Muscle layer of colon (tissue), 2 donors: Measurements from ENCODE around the gene CUX1.
A peak's percentile ranks its signal among the peaks of the same experiment; 100 is the strongest.
"Not testable (repeated sequence)": the region's sequence is repeated elsewhere in the genome, so short reads cannot be mapped to it uniquely, and the experiment has no call there.

Experiments
- H3K27ac ChIP-seq: one replicate; pipeline ENCODE4 v1.7.0; 2013; ENCODE audit warnings: low read depth, mild to moderate bottlenecking, low read length, moderate library complexity
- H3K27me3 ChIP-seq, 2 donors: one replicate each; pipeline ENCODE4 v1.7.0; 2013; ENCODE audit warnings: low read length in 2 of 2, mild to moderate bottlenecking in 2 of 2; ENCODE audit not compliant: insufficient read depth in 2 of 2, control insufficient read depth in 1 of 2
- H3K36me3 ChIP-seq: one replicate; pipeline ENCODE4 v1.7.0; 2013; ENCODE audit warnings: mild to moderate bottlenecking, low read length; ENCODE audit not compliant: insufficient read depth
- H3K4me1 ChIP-seq: one replicate; pipeline ENCODE4 v1.7.0; 2013; ENCODE audit warnings: mild to moderate bottlenecking, low read length; ENCODE audit not compliant: insufficient read depth
- H3K4me3 ChIP-seq, 2 donors: one replicate each; pipeline ENCODE4 v1.7.0; 2013; ENCODE audit warnings: low read length in 2 of 2, low read depth in 1 of 2, mild to moderate bottlenecking in 1 of 2, moderate library complexity in 1 of 2
- H3K9ac ChIP-seq: one replicate; pipeline ENCODE4 v1.7.0; 2013; ENCODE audit warnings: low read length
- H3K9me3 ChIP-seq: one replicate; pipeline ENCODE4 v1.7.0; 2013; ENCODE audit warnings: mild to moderate bottlenecking, low read length
- donor health status: abdominal sarcoma.
- donor health status: Adenocarcinoma of cecum.

The CUX1 gene

GRCh38 chr7:102175423-102176170, 358.2 kb downstream of the CUX1 start:
- no peaks in the 10 kb centered on the region for H3K27me3 ChIP-seq
- peak overlapping the region; percentile 54 for H3K27ac ChIP-seq
- peaks cover 5% of the 10 kb centered on the region for H3K36me3 ChIP-seq
- H3K4me3 ChIP-seq = peak overlapping the region in 1 of 2 donors; percentile 38
- no peaks in the 10 kb centered on the region for H3K9me3 ChIP-seq
- peaks cover 23% of the 10 kb centered on the region for H3K4me1 ChIP-seq
- peak overlapping the region; percentile 27 for H3K9ac ChIP-seq

- Histone ChIP-seq H3K36me3 (peaks cover 5% of the 10 kb centered on the region), H3K4me3 (no peak overlapping the region)
These were observed 361.0 kb downstream of the CUX1 start for GRCh38 chr7:102178410-102178809.

GRCh38 chr7:102180727-102181126, 363.3 kb downstream of the CUX1 start:
- no peaks in the 10 kb centered on the region for H3K27me3 ChIP-seq
- peaks cover 9% of the 10 kb centered on the region for H3K4me1 ChIP-seq
- no peak overlapping the region for H3K27ac ChIP-seq
- H3K36me3 ChIP-seq = peaks cover 5% of the 10 kb centered on the region
- H3K9me3 ChIP-seq = no peaks in the 10 kb centered on the region
- no peak overlapping the region for H3K9ac ChIP-seq
- no peak overlapping the region for H3K4me3 ChIP-seq

More at GRCh38 chr7:102178410-102178809, 361.0 kb downstream of the CUX1 start:
- no peaks in the 10 kb centered on the region for H3K27me3 ChIP-seq
- no peaks in the 10 kb centered on the region for H3K9me3 ChIP-seq
- H3K4me1 ChIP-seq = peaks cover 20% of the 10 kb centered on the region
- H3K9ac ChIP-seq = no peak overlapping the region
- no peak overlapping the region for H3K27ac ChIP-seq

- no peak overlapping the region for H3K4me3 ChIP-seq
- H3K9me3 ChIP-seq = no peaks in the 10 kb centered on the region
- H3K9ac ChIP-seq = no peak overlapping the region
- H3K36me3 ChIP-seq = peaks cover 10% of the 10 kb centered on the region
- H3K27ac ChIP-seq = no peak overlapping the region
- H3K27me3 ChIP-seq = no peaks in the 10 kb centered on the region
- H3K4me1 ChIP-seq = peaks cover 1% of the 10 kb centered on the region
These were observed 364.1 kb downstream of the CUX1 start for GRCh38 chr7:102181517-102181916.

- no peaks in the 10 kb centered on the region for H3K27me3 ChIP-seq
These were observed 364.6 kb downstream of the CUX1 start for GRCh38 chr7:102182016-102182415.

GRCh38 chr7:102183848-102184247, 366.4 kb downstream of the CUX1 start:
- not testable (repeated sequence) for H3K27me3 ChIP-seq, H3K9me3 ChIP-seq, H3K4me3 ChIP-seq, H3K9ac ChIP-seq, H3K27ac ChIP-seq, H3K4me1 ChIP-seq, H3K36me3 ChIP-seq

More at GRCh38 chr7:102182016-102182415, 364.6 kb downstream of the CUX1 start:
- no peaks in the 10 kb centered on the region for H3K9me3 ChIP-seq
- H3K4me3 ChIP-seq = no peak overlapping the region
- H3K27ac ChIP-seq = no peak overlapping the region
- H3K36me3 ChIP-seq = peaks cover 10% of the 10 kb centered on the region
- H3K9ac ChIP-seq = no peak overlapping the region
- H3K4me1 ChIP-seq = no peaks in the 10 kb centered on the region

GRCh38 chr7:102184303-102184702, 366.9 kb downstream of the CUX1 start:
- peaks cover 5% of the 10 kb centered on the region for H3K36me3 ChIP-seq
- no peaks in the 10 kb centered on the region for H3K4me1 ChIP-seq
- H3K27me3 ChIP-seq = no peaks in the 10 kb centered on the region
- H3K9ac ChIP-seq = no peak overlapping the region
- H3K4me3 ChIP-seq = no peak overlapping the region
- H3K9me3 ChIP-seq = no peaks in the 10 kb centered on the region
- H3K27ac ChIP-seq = no peak overlapping the region

GRCh38 chr7:102185796-102186195, 368.4 kb downstream of the CUX1 start:
- Histone ChIP-seq H3K27ac (no peak overlapping the region), H3K9ac (no peak overlapping the region), H3K36me3 (peaks cover 20% of the 10 kb centered on the region), H3K4me3 (no peak overlapping the region), H3K9me3 (no peaks in the 10 kb centered on the region), H3K4me1 (no peaks in the 10 kb centered on the region), H3K27me3 (no peaks in the 10 kb centered on the region)

GRCh38 chr7:102186306-102186705, 368.9 kb downstream of the CUX1 start:
- Histone ChIP-seq H3K4me3 (no peak overlapping the region), H3K27me3 (no peaks in the 10 kb centered on the region), H3K4me1 (no peaks in the 10 kb centered on the region), H3K9ac (no peak overlapping the region), H3K27ac (no peak overlapping the region), H3K9me3 (no peaks in the 10 kb centered on the region), H3K36me3 (peaks cover 22% of the 10 kb centered on the region)

GRCh38 chr7:102188746-102189145, 371.3 kb downstream of the CUX1 start:
- no peak overlapping the region for H3K4me3 ChIP-seq
- H3K36me3 ChIP-seq = peaks cover 39% of the 10 kb centered on the region
- no peaks in the 10 kb centered on the region for H3K4me1 ChIP-seq
- no peaks in the 10 kb centered on the region for H3K27me3 ChIP-seq
- no peaks in the 10 kb centered on the region for H3K9me3 ChIP-seq
- no peak overlapping the region for H3K9ac ChIP-seq
- no peak overlapping the region for H3K27ac ChIP-seq

- H3K4me1 ChIP-seq = no peaks in the 10 kb centered on the region
- H3K9ac ChIP-seq = no peak overlapping the region
- H3K27ac ChIP-seq = no peak overlapping the region
- no peaks in the 10 kb centered on the region for H3K27me3 ChIP-seq
- H3K4me3 ChIP-seq = no peak overlapping the region
- peaks cover 49% of the 10 kb centered on the region for H3K36me3 ChIP-seq
- no peaks in the 10 kb centered on the region for H3K9me3 ChIP-seq
These were observed 372.3 kb downstream of the CUX1 start for GRCh38 chr7:102189756-102190155.

GRCh38 chr7:102190776-102191350, 373.4 kb downstream of the CUX1 start:
- H3K4me1 ChIP-seq = no peaks in the 10 kb centered on the region
- no peak overlapping the region for H3K4me3 ChIP-seq
- H3K27me3 ChIP-seq = no peaks in the 10 kb centered on the region
- no peak overlapping the region for H3K27ac ChIP-seq
- H3K9ac ChIP-seq = no peak overlapping the region
- peaks cover 53% of the 10 kb centered on the region for H3K36me3 ChIP-seq
- H3K9me3 ChIP-seq = no peaks in the 10 kb centered on the region
